Stimulated activated CD8-positive, alpha-beta memory T cell treated with anti-CD3 and anti-CD28 coated beads, Interleukin-12 subunit alpha, Interleukin-12 subunit beta, amount 100 ng/mL, for 1 hour (primary cell): ENCODE data around the gene C19orf85.
"Not testable (repeated sequence)": the region's sequence is repeated elsewhere in the genome, so short reads cannot be mapped to it uniquely, and the experiment has no call there.

Source experiments
- DNase-seq: peaks from one replicate; pipeline ENCODE4 v3.0.0-alpha.2; 2020; ENCODE audit warnings: low read depth

Gene C19orf85

GRCh38 chr19:55464662-55465054, at the start of gene C19orf85:
Gene C19orf85 (minus strand): TSS chr19:55464751. CDS start chr19:55464554, 197 bp downstream.
- DNase-seq: no peak

DNA sequence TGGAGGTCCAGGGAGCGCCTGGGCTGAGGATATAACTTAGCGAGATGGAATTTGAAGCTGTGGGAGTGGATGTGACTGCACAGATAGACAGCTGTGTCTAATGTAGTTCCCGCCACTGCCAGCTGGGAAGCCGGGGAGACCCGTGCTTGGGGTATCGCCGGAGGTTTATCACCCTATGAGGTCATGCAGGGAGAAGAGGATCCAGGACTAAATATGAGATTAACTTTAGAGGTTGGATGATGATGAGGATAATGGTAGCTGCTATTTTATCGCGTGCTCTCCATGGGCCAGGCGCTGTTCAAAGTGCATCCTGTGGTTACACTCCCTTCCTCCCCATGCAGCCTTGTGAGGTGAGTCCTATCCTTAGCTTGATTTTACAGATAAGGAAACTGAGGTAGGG, 43.6 kb upstream of the C19orf85 start:
- DNase-seq: no peak

GRCh38 chr19:55504981-55505380, 40.4 kb upstream of the C19orf85 start:
- DNase-seq: no peak

DNA sequence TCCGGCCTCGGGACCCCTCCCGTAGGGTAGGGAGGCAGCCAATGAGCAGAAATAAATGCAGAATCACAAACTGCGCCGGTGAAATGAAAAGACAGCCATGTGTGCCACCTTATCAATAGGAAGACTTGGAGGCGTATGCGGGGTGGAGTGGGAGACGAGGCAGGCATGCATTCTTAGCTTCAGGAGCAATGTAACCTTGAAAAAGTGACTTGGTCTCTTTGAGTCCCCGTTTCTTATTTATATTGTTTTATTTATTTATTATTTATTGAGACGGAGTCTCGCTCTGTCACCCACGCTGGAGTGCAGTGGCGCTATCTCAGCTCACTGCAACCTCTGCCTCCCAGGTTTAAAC, 39.7 kb upstream of the C19orf85 start:
- no peak for DNase-seq

- DNase-seq: peak; percentile 90
Observed at GRCh38 chr19:55503502-55504251, 39.1 kb upstream of the C19orf85 start.

GRCh38 chr19:55503157-55503501, 38.6 kb upstream of the C19orf85 start:
- DNase-seq: no peak

GRCh38 chr19:55502197-55502952, 37.8 kb upstream of the C19orf85 start:
- no peak for DNase-seq

- DNase-seq: no peak
Observed at GRCh38 chr19:55500368-55500952, 35.9 kb upstream of the C19orf85 start.

GRCh38 chr19:55498246-55498840, 33.8 kb upstream of the C19orf85 start:
- no peak for DNase-seq

GRCh38 chr19:55497763-55498162, 33.2 kb upstream of the C19orf85 start:
- DNase-seq: no peak

- not testable (repeated sequence) for DNase-seq
Observed at GRCh38 chr19:55496820-55497219, 32.3 kb upstream of the C19orf85 start.

DNA sequence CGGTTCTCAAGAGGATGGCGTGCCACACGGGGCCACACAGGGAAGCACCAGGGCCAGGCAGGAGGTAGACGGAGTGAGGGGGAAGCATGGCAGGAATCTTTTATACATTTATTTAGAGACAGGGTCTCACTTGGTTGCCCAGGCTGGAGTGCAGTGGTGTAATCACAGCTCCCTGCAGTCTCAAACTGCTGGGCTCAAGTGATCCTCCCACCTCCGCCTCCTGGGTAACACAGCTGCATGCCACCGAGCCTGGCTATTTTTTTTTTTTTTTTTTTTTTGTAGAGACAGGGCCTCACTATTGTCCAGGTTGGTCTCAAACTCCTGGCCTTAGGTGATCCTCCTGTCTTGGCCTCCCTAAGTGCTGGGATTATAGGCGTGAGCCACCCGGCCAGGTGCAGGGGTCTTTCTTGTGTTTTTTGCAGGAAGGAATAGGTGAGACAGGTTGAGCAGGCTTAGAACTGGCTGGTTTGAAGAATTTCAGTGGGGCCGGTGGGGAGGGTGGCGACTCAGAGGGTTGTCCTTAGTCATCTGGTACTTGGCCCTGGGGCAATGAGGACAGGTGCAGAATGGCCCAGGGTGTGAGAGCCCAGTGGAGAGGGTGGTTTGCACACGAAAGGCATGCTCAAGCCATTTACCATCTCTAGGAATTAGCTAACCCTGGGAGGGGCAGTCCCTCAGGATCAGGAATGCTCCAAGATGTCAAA, 31.2 kb upstream of the C19orf85 start:
- no peak for DNase-seq

DNA sequence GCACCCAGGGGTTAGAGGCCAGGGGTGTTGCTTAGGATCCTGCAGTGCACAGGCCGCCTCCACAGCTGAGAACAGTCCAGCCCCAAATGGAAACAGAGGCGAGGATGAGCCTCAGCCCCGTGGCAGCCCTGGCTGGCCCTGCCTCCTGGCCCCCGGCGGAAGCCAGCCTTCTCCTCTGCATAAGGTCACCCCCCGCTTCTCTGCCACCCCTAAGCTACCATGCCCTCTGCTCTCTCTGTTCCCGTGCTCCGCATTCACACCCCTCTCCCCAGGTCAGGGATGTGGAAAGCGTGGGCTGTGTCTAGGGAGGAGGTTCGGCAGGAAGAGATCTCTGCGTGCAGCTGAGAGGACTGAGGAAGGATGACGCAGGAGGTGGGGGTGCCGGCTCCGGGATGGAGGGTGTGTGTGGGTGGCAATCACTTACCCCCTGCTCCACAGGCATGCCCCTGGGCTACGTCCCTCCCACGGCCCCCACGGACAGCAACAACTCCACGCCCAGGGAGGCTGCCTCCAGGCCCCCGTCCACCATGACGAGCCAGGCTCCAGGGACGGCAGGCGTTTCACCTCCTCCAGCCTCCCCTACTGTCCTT, 29.7 kb upstream of the C19orf85 start:
- no peak for DNase-seq

DNA sequence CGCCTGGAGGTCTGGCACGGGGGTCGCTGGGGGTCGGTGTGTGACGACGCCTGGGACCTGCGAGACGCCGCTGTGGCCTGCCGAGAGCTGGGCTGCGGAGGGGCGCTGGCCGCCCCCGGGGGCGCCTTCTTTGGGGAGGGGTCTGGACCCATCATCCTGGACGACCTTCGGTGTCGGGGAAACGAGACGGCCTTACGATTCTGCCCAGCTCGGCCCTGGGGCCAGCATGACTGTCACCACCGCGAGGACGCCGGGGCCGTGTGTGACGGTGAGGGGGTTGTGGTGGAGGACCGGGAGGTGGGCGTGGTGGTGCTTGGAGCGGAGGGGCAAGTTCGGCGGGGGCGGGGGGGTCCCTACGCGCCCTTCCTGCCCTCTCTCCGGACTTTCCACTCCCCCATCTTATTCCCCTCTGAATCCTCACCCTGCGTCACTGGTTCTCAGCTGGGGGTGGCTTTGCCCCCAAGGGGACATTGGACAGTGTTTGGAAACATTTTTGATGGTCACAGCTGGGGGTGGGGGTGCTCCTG, 29.2 kb upstream of the C19orf85 start:
- DNase-seq: no peak

DNA sequence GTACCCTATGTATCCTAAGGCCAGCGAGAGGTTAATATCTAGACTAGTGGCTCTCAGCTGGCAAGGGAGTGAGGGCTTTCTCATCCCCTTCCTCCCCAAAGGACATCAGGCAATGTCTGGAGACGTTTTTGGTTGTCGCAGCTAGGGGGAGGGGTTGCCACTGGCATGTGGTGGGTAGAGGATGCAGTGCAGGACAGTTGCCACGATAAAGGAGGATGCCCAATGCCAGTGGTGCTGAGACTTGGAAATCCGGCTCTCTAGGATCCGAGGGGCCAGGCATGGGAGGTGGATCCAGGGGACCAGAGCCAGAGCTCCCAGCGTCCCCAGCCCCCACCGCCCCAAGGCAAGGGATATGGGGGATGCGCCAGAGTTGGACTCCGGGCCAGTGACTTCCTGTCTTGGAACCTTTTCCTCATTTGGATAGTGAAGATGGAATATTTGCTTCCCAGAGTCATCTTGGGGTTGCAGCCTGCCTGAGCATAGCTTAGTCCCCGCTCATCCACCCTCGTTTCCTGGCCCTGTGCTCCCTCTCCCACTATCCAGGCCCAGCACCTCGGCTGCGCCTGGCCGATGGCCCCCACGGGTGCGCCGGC, 28.6 kb upstream of the C19orf85 start:
- DNase-seq: no peak

DNA sequence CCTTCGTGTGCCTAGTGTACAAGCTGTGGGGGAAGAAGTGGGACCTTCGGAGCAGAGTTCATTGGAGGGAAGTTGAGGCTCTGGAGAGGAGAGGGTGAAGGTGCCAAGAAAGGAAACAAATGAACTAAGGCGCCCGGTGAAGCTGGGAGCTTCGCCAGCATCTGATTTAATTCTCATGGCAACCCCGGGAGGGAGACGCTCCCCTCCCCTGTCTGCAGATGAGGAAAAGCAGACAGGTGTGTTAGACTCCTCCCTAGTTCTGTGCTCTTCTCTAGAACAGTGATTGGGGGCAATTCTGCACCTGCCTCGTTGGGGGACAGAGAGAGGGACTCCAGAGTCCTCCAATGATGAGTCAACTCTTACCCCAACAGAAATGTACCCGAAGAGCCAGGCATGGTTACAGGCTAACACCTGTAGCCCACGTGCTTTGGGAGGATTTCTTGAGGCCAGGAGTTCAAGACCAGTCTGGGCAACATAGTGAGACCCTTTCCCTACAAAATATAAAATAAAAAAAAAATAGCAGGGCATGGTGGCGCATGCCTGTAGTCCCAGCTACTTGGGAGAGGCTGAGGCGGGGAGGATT, 27.9 kb upstream of the C19orf85 start:
- no peak for DNase-seq

- no peak for DNase-seq
Observed at GRCh38 chr19:55491546-55492360, 27.2 kb upstream of the C19orf85 start.

GRCh38 chr19:55490478-55491432, 26.2 kb upstream of the C19orf85 start:
- no peak for DNase-seq
